ENCODE data around the gene KPNA4. TPM values are rescaled to one million over a fixed set of nuclear protein-coding genes. Genes with fewer than 3 reads are reported as not detected.
"Not testable (repeated sequence)": the region's sequence is repeated elsewhere in the genome, so short reads cannot be mapped to it uniquely, and the experiment has no call there.

The KPNA4 gene
- total and polyA plus RNA-seq, 2 donors (not counting 1 experiment from before 2014, with no cell fraction given), result 33.0 to 38.8 TPM

DNA sequence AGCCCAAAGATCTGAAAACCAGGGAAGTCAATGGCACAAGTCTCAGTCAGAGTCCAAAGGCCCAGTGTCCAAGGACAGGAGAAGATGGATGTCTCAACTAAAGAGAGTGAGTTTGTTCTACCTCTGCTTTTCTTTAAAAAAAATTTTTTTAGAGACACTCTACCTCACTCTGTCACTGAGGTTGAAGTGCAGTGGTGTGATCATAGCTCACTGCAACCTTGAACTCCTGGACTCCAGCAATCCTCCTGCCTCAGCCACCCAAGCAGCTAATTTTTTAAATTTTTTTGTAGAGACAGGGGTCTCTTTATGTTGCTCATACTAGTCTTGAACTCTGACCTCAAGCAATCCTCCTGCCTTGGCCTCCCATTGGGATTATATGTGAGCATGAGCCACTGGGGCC is 39.9 kb upstream of the KPNA4 start:
- Histone ChIP-seq H3K27ac (ENCODE audit: insufficient read depth, low read length) (no peak overlapping the region), H4K20me1 (ENCODE audit: control insufficient read depth, extremely low read depth, insufficient read depth, low read length) (no peaks in the 10 kb centered on the region), H3K36me3 (ENCODE audit: control insufficient read depth, insufficient read depth, low read length) (no peaks in the 10 kb centered on the region), H3K27me3 (ENCODE audit: control insufficient read depth, insufficient read depth, low read length) (no peaks in the 10 kb centered on the region), H3K4me1 (ENCODE audit: control insufficient read depth, extremely low read depth, insufficient read depth, low read length) (no peaks in the 10 kb centered on the region), H3K9me3 (ENCODE audit: control insufficient read depth, insufficient read depth, low read depth, low read length) (no peaks in the 10 kb centered on the region), H3K79me2 (ENCODE audit: control insufficient read depth, insufficient read depth, low read length) (no peaks in the 10 kb centered on the region), H3K4me2 (ENCODE audit: extremely low read depth, insufficient read depth, low read length) (no peak overlapping the region), H3K9ac (ENCODE audit: insufficient read depth, low read length) (no peak overlapping the region), H3K4me3 (replicated peaks in 1 of 4; ENCODE audit: control extremely low read depth in 1 of 4, insufficient read depth in 1 of 4, low read depth in 3 of 4, low read length in 4 of 4) (no peak overlapping the region), H2AFZ (ENCODE audit: low read length) (no peak overlapping the region)
- DNase-seq (ENCODE audit: low read depth in 2 of 2), result no peak
- TF ChIP-seq CTCF (conservative IDR thresholded peaks at IDR 0.05 in 1 of 2, IDR thresholded peaks at IDR 0.05 in 1 of 2; ENCODE audit: low read depth in 1 of 2, low read length in 2 of 2) (no peak), EZH2 (IDR thresholded peaks at IDR 0.05; ENCODE audit: low read length, missing control alignments) (no peak)

- not testable (repeated sequence) for H3K36me3 ChIP-seq (ENCODE audit: control insufficient read depth, insufficient read depth, low read length); H3K79me2 ChIP-seq (ENCODE audit: control insufficient read depth, insufficient read depth, low read length); H3K9me3 ChIP-seq (ENCODE audit: control insufficient read depth, insufficient read depth, low read depth, low read length); H4K20me1 ChIP-seq (ENCODE audit: control insufficient read depth, extremely low read depth, insufficient read depth, low read length); H3K9ac ChIP-seq (ENCODE audit: insufficient read depth, low read length); H3K4me2 ChIP-seq (ENCODE audit: extremely low read depth, insufficient read depth, low read length); H3K4me1 ChIP-seq (ENCODE audit: control insufficient read depth, extremely low read depth, insufficient read depth, low read length); DNase-seq (ENCODE audit: low read depth in 2 of 2); H3K27me3 ChIP-seq (ENCODE audit: control insufficient read depth, insufficient read depth, low read length); H3K27ac ChIP-seq (ENCODE audit: insufficient read depth, low read length); H2AFZ ChIP-seq (ENCODE audit: low read length); H3K4me3 ChIP-seq (replicated peaks in 1 of 4; ENCODE audit: control extremely low read depth in 1 of 4, insufficient read depth in 1 of 4, low read depth in 3 of 4, low read length in 4 of 4)
These were observed 38.5 kb upstream of the KPNA4 start for GRCh38 chr3:160603845-160604244.

DNA sequence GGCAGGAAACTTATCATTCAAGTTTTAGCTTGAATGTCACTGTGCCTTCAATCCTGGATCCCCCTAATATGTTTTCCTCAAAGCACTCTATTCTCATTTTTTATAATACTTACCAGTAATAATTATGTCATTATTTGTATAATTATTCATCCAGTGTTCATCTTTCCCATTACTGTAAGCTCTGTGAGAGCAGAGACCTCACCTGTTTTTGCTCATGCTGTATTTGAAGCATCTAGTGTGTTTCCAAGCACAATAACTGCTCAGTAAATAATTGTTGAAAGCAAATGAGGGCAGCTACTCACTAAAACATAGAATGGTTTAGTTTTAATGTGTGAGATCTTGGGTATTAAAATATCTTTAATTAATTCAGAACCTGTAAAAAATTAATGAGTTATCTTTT is 36.9 kb upstream of the KPNA4 start:
- Histone ChIP-seq H3K36me3 (ENCODE audit: control insufficient read depth, insufficient read depth, low read length) (no peaks in the 10 kb centered on the region), H3K4me2 (ENCODE audit: extremely low read depth, insufficient read depth, low read length) (no peak overlapping the region), H3K27ac (ENCODE audit: insufficient read depth, low read length) (no peak overlapping the region), H3K9ac (ENCODE audit: insufficient read depth, low read length) (no peak overlapping the region), H3K4me1 (ENCODE audit: control insufficient read depth, extremely low read depth, insufficient read depth, low read length) (no peaks in the 10 kb centered on the region), H4K20me1 (ENCODE audit: control insufficient read depth, extremely low read depth, insufficient read depth, low read length) (no peaks in the 10 kb centered on the region), H2AFZ (ENCODE audit: low read length) (no peak overlapping the region), H3K79me2 (ENCODE audit: control insufficient read depth, insufficient read depth, low read length) (no peaks in the 10 kb centered on the region), H3K27me3 (ENCODE audit: control insufficient read depth, insufficient read depth, low read length) (no peaks in the 10 kb centered on the region), H3K9me3 (ENCODE audit: control insufficient read depth, insufficient read depth, low read depth, low read length) (no peaks in the 10 kb centered on the region), H3K4me3 (replicated peaks in 1 of 4; ENCODE audit: control extremely low read depth in 1 of 4, insufficient read depth in 1 of 4, low read depth in 3 of 4, low read length in 4 of 4) (no peak overlapping the region)
- no peak for DNase-seq (ENCODE audit: low read depth in 2 of 2)
- no peak for TF ChIP-seq EZH2 (IDR thresholded peaks at IDR 0.05; ENCODE audit: low read length, missing control alignments)
- TF ChIP-seq CTCF (conservative IDR thresholded peaks at IDR 0.05 in 1 of 2, IDR thresholded peaks at IDR 0.05 in 1 of 2; ENCODE audit: low read depth in 1 of 2, low read length in 2 of 2), result no peak

Data from fibroblast of lung (primary cell).